ENCODE data around the gene LGALS3.

The LGALS3 gene

DNA sequence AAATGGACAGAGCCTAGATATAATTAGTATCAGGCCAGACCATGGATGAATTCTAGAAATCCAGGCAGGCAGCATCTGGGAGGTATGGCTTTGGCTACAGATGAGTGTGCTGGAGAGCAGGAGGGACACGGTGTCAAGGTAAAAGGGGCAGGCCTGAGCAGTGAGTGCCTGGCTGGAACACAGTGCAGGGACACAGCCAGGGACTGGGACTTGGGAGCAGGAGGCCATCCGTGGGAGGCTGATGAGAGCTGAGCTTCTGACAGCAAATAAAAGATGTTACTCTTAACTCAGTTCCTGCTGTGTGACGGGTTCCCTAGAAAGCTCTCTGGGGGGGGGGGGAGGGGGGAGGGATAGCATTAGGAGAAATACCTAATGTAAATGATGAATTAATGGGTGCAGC, 13.6 kb upstream of the LGALS3 start:
- DNase-seq, result no peak

DNA sequence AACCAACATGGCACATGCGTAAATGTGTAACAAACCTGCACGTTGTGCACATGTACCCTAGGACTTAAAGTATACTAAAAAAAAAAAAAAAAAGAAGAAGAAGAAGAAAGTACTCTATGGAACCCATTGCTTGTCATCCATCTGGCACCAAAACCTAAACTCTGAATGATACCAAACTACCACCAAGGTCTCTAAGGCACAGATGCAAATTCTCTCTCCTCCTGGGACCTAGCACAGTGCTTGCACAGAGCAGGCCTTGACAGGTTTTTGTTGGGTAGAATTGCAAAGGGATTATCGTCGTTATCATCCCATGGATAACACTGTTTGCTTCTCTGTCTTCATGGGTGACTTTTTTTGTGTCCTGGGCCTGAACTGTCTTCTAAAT, 13.2 kb upstream of the LGALS3 start:
- DNase-seq, result no peak

DNA sequence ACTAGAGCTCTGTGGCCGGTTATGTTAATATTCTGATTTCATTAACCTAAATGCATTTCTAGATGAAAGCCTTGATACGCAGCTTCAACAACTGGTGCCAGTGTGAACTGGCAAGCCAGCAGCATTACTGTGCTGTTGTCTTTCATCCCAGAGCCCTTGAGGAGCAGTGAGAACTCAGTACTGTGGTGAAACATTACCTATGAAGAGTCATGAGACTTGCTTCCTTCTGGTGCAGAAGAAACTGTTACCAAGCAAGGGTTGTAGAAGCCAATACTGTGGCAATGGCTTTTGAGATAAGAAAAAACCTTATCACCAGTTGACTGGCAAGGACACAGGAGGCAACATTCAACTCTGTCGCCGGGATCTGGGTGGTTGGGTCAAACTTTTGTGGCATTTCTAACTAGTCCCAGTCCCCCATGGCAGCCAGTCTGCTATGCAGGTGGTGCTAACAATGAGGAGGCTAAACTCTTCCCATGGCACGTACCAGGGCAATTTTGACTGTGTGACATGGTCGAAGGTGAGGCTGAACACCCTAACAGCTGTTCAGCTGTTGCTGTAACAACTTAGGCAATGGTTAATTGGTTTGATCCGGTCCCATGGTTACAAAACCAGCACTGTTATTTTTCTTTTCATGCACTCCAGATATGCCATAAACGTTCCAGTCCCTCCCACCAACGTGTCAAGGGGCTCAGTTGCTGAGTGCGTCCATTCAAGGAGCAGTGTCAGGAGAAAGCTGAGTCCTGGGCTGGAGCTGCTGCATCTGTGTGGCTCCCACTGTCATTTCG, 12.6 kb upstream of the LGALS3 start:
- DNase-seq, result peak; percentile 15

DNA sequence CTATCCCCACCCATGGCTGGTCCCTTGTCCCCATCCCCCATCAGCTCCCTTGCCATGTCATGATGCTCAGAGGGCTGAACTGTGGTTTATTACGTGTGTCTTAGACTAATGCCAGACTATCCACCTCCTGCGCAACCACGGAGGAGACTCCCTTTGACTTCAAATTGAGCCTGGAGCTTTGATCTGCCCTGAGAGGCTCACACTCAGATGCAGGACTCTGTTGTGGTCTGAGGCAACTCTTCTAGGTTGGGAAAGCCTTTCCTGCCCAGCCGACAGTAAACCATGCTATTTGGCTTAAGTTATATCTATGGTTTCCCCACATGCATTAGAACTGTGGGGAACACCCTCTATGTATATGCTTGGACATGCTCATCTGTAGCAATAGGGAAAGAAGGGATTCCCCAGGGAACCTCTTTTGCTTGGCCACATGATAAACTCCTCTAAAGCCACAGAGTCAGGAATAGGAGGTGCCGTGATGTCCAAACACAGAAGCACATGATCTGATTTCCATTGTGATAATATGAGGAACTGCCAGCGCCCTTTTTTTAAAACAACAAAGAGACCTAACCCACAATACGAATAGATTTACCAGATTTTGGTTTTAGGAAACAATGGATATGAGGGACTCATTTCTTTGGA, 11.1 kb upstream of the LGALS3 start:
- DNase-seq, result no peak

DNA sequence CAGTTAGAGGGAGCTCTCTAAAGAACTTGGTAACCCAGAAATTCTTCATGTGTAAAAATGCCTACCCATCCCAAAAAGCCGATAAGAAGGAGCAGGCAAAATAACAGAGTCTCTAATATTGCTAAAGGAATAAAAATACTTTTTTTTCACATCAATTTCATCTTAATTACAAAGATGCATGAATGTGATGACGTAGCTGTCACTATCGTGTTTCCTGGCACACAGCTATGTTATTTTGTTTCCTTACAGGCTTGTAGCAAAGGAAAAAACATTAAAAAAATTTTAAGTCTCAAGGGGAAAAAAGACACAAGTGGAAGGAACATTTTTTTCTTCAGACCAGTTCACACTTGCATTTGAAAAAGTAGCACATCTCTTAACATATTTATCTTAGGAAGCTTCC, 10.3 kb upstream of the LGALS3 start:
- DNase-seq, result no peak

DNA sequence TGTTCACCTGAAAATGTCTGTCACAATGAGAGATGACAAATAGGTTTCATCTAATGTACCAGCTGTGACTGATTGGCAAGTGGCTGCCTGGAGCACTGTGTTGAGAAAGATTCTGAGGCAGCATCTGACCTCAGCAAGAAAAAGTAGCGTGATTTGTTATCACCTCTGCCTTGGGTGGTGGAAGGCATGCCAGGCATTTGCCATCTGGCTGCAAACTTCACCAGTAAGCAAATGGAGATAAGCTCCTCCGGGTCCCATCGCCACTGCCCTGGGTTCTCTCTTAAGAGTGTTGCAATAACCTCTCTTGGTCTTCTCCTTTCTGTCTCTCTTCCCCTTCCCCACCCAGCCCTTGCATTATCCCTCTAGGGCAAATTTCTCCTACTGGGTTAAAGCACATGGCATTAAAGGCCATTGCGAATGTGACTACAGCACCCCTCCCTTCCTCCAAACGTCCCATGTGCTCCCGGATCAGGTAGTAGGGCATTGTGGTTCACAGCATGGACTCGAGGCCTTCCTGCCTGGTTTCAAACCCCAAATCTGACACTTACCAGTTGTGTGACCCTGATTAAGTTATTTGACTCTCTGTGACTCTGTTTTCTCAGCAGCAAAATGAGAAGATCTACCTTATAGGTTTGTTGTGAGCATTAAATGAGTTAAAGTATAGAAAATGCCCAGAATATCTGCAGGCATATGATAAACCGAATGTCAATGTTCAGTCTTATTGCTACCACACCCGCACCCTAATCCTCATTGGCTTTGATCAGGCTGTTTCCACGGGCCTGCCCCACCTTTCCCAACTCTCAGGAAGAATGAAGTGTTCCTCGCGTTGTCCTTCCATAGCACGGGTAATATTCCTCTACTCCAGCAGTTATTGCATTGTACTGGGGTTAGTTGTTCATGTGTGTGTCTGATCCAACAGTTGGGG, 8.2 kb upstream of the LGALS3 start:
- no peak for DNase-seq

DNA sequence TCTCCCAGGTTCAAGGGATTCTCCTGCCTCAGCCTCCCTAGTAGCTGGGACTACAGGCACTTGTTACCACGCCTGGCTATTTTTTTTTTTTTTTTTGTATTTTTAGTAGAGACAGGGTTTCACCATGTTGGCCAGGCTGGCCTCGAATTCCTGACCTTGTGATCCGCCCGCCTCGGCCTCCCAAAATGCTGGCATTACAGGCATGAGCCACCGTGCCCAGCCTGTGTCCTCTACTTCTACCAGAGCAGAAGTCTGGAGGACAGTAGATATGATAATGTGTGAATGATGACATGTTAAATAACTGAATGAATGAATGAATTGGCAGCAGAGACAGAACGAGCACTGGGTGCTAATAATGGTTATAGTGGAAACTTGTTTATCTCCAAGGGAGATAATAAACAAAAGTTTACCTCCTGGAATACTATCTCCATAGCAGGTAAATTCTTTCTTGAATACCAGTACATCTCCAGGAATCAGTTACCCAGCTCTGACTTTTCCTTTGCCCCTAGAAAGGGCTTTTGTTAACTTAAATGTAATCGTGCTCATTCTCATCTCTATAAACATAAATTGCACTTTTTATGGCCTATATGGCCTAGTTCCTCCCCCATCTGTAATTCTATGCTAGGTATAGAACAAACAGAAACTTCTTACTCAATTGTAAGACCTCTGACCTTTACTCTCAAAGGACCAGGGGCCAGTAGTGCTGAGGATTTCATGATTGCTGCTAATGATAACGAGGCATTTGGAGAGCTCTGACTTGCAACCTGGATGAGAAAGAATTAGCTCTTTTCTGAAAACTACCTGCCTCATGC, 7.2 kb upstream of the LGALS3 start:
- DNase-seq, result no peak

DNA sequence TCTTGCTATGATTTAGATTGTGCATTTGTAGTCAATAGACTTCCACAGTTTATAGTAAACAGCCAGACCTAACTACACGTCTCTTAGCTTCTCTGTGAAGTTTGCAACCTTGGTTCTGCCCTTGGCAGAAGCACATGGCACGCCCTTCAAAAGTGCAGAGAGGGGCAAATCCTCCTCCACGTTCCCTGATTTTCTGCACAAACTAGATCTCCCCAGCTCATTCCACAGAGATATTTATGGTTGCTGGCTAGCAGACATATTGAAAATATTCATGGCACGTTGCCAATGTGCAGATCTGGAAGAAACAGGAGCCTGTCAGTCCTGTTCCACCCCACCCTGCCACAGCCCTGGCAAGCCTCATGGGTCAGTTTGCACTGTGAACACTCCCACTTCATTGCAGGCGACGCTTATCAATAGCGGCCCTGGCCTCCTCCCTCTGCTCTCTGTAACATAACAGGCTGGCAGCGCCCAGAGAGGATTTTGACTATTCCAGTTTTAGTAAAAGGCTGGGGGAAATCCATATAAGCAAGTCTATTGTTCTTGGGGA, 6.5 kb upstream of the LGALS3 start:
- DNase-seq, result peak; percentile 24

DNA sequence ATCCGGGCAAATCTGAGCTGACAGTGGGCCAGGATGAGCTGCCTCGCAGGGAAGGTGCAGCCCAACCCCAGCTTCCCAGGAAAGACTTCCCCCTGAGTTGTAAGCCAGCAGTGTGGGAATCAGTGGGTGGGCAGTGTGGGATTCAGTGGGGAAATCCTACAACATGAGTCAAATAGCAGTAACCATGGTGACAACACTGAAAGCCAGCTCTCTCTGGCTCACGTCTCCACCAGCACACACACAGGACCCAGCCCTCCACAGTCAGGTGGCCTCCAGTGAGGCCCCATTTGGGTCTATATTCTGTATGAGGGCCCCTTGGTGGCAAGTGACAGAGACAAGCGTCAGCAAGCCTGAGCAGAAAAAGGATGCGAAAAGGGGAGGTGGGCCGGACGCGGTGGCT, 6.0 kb upstream of the LGALS3 start:
- DNase-seq, result no peak

DNA sequence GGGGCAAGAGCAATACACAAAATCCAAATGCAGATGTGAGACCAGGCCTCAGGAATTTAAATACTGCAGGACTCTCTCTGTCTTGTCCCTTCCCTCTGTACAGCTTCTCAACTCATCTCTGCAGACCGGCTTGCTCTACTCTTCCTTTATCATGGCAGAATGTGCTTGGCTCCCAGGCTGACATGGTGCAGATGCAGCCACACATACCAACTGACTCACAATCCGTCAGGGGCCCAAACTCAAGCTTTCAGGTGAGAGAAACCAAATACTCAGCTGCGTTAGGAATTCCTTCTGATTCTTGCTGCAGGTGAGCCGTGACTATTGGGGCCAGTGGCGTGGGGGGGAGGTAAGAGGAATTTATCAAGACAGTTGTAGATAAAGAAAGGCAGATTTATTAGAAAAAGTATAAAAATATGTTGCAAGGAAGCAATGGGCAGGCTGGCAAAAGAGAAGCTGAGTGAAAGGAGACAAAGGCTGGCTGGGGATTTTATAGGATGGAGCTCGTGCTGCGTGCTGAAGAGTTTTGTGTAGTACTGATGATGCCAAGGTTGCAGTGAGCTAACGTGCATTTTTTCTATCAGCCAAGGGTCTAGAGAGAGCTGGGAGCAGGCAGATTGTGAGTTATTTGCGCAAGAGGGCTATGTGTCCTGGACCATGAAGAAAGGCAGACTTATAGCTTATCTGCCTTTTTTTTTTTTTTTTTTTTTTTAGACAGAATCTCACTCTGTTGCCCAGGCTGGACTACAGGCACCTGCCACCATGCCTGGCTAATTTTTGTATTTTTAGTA, 5.0 kb upstream of the LGALS3 start:
- no peak for DNase-seq

DNA sequence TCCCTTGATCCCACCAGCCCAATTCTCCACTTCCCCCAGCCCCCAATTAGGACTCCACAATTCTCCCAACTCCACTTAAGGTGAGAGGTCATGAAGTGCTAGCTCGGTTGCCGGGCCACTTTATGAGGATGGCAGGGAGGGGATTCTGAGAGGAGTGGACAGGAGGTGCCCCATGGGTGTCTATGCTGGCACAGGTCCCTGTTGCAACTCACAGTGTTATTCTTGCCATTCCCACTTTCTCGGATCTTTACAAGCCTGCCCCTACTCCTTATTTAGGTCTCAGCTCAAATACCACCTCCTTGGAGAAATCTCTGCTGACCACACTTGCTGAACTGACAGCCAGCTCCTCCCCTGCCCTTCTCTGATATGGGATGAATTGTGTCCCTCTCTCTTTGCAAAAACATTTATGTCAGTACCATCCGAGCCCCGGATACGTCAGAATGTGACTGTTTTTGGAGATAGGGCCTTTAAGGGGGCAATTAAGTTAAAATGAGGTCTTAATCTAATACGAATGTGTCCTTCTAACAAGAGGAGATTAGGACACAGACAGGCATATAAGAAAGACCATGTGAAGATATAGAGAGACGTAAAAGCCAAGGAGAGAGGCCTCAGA, 4.2 kb upstream of the LGALS3 start:
- DNase-seq, result no peak

DNA sequence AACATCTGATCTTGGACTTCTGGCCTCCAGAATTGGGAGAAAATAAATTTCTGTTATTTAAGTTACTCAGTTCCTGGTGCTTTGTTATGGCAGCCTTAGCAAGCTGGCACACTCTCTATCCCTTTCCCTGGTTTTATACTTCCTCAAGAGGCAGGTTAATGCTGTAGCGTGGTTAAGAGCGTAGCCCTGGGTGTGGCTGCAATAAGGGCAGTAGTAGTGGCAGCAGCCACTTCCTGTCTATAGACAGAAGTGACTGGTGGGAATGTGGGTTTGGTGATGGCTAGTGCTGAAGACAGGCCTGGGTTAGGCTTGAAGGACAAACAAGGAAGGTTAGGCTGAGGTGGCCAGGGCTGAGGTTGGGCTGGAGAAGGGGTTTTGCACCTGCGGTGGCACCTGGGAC, 3.6 kb upstream of the LGALS3 start:
- DNase-seq, result no peak

DNA sequence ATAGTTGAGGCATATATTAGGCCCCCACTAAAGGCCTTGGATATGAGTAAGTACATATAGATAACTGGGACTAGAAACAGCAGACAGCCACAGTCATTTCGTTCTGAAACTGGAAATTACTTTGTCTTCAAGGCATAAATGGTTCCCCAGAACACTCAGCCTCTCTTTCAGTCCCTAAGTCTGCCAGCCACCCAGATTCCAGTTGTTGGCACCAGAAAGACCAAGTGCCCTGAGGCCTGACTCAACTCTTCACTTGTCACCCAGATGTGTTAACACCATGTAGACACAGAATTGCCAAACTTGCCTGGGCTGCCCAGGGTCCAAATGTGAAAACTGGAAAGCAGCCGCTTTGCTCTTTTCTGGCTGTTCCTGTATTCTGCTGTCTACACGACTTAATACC, 3.0 kb upstream of the LGALS3 start:
- no peak for DNase-seq

DNA sequence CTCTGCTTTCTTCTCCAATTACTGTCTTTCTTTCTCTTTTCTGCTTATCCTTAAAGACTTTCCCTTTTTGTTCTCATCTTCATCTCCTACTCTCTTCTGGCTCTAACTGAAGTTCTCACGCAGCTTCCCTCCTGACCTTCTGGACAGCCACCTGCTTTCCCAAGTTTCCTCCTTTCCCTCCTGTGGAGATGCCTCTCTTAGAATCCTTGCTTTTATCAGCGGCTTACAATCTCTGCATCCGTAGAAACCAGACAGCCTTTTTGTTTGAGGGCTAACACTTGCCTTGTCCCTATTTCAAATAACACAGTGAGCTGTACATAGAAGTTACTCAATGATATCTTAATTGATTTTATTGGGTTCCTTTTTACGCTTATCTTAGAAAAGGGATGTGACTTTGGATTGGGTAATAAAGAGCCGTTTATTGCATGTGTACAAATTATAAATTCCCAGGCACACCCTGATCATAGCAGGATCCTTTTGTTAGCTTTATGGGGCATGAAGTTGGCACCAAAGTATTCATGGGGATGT, 2.1 kb upstream of the LGALS3 start:
- DNase-seq, result no peak

DNA sequence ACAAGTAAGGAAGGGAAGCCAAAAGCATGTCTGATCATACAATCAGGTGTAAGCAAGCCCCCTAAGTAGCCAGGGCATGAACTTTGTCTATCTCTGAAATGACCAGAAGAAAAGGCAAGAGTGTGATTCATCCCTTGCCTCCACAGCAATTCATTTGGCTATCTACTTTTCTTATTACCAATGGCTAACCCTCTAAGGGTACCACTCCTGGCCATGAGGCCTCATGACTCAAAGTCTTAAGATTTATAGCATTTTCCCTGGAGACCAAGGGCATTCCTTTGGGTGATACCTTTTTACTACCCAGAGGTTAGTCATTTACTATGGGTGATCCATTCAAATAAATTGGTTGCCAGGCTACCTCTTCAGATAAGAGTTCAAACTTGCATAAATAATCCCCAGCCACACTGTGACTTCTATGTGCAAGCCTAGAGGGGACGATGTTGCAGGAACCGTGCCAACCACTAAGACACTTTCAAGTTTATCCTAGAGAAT, 1.5 kb upstream of the LGALS3 start:
- DNase-seq, result no peak

DNA sequence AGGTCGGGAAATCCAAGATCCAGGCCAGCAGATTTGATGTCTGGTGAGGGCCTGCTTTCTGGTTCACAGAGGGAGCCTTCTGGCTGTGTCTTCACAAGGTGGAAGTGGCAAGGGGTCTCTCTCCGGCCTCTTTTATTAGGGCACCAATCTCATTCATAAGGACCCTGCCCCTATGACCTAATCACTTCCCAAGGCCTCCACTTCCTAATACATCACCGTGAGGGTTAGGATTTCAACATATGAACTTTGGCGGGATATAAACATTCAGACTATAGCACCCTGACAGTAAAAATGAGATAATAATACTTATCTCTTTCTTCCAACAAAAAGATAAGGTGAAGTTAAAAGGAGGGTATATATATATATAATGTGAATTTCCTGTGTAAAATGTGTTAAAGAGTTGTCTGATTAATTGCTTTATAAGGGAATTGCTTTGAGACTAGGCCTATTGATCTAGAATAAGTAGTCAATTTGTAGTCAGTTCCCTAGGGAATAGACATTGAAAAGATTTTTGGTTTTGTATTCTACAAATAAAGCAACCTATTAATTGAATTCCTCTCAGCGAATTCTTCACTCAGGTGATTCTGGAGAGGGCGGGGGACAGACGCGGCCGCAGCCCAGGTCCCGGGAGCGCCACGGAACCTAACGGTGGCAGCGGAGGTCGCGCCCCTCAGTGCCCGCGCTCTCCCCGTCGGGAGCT, 516 bp upstream of the LGALS3 start:
- DNase-seq, result no peak

DNA sequence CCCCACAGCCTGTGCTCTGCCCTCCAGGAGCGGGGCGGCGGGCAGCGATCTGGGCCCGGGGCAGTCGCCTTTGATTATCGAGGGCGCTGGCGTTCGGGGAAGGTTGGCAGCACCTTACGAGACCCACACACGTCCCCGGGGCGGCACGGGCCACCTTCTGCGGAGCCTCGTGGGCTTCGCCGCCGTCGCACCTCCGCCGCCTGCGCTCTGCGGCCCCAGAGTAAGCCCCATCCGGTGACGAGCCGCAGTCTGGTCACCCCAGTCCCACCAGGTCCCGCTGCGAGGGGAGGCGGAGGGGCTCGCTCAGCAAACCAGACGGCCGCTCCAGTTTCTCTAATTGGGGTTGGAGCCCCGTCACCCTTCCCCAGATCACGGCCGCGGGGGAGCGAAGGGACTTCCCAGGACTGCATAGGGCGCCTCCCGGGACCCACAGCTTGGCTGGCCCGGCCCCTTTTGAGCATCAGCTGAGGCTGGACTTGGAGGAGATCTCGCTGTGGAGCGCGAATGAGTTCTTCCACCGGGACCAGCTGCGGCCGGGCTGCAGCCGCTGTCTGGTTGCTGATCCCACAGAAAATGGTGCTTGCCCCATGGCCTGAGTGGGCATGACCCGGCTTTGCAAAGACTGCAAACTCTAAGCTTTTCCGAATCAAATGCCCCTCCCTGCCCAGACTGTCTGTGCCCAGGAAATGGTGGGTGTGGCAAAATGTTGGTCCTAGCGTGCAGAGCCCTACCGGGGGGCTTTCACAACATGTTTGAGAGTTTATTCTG, 560 bp downstream of the LGALS3 start:
- DNase-seq, result no peak

DNA sequence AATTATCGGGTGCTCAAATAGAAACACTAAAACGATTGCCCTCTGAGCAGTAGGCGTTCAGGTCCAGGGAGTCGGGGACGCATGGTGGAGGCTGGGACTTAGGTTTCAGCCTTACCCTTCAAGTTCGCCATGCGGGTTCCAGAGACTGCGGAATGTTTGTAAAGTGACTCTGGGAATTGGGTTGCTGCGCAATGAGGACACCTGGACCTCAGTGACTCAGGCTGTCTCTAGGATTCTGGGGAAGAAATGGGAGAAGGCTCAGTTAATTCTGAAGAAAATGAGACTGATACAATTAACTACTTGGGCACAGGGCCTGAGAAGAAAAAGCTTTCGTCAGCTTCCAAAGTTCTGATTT, 1.1 kb downstream of the LGALS3 start:
- DNase-seq, result no peak

DNA sequence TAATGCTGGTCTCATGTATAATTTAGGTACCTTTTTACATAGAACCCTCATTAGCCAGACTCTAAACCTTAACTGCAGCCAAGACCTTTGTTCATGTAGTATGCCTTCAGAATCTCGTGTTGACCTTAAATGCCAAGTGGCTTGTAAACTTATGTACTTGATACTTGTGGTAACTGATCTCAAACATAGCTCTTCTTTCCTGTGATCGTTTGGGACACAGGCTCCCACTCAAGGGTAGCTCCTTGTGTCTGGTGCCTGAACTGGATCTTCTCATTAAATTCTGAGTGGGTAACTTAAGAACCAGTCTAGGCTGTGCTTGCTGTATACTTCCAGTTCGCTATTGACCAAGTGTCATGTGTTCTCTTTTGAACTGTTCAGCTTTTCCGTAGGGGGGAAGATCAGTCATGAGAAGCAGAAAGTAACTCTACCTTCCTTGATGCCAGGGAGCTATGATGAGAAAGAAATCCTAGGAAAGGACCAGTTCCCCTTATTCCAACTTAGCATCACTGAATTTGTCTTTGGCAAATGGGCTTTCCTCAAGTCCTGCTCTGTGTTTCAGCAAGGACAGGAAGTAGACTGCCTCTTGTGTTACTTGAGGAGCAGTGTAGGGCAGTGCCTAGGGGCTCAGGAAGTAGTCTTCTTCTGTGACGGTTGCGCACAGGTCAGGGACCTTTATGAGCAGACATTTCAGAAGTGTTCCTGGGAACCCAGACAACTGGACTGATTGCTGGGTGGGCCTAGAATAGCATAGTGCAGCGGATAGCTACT, 2.5 kb downstream of the LGALS3 start:
- no peak for DNase-seq
